ENCODE results near the gene DOP1A. TPM values are rescaled to one million over a fixed set of nuclear protein-coding genes. Genes with fewer than 3 reads are reported as not detected.

DOP1A gene
- total and polyA plus RNA-seq, 2 donors from 2014 or later: 5.1 to 31.6 TPM

DNA sequence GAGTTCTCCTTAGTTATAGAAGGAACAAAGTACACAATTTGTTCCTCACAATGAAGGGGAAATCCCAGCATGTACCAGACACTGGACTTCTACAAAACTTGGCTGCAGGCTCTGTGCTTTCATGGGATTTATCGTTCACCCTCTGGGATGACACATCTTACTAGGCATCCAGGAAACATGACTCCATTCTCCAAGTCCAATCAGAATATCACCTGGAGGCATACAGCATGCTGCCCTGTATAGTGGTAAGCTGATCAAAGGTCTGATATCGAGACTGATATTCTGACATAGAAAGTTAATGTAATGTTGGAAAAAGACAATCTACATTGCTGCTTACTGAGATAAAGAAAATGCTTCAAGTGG, 132.4 kb downstream of the DOP1A start:
- no peaks in the 10 kb centered on the region for H3K9me3 ChIP-seq (ENCODE audit: control insufficient read depth in 2 of 3, insufficient read depth in 1 of 3, low read length in 3 of 3)
- no peaks in the 10 kb centered on the region for H3K4me1 ChIP-seq (ENCODE audit: control insufficient read depth in 2 of 3, insufficient read depth in 2 of 3, low read depth in 1 of 3, low read length in 3 of 3)
- H3K4me3 ChIP-seq (ENCODE audit: low read length in 3 of 3): no peak overlapping the region
- intact Hi-C loops (cut with DNase I): no loop called here
- no peak for TF ChIP-seq CTCF (IDR thresholded peaks at IDR 0.05; ENCODE audit: borderline replicate concordance, extremely low read depth, insufficient read depth)
- H3K27ac ChIP-seq (ENCODE audit: low read depth in 2 of 2, low read length in 2 of 2): no peak overlapping the region
- no peak for DNase-seq
- no peak overlapping the region for H3K9ac ChIP-seq (ENCODE audit: low read length in 3 of 3)
- H3K36me3 ChIP-seq (ENCODE audit: control insufficient read depth in 2 of 3, insufficient read depth in 3 of 3, low read length in 3 of 3): peaks cover 0 to 3% (median 0%) of the 10 kb centered on the region in 3 donors
- H3K27me3 ChIP-seq (ENCODE audit: control insufficient read depth, insufficient read depth, low read length): no peaks in the 10 kb centered on the region
- no peak for FAIRE-seq

DNA sequence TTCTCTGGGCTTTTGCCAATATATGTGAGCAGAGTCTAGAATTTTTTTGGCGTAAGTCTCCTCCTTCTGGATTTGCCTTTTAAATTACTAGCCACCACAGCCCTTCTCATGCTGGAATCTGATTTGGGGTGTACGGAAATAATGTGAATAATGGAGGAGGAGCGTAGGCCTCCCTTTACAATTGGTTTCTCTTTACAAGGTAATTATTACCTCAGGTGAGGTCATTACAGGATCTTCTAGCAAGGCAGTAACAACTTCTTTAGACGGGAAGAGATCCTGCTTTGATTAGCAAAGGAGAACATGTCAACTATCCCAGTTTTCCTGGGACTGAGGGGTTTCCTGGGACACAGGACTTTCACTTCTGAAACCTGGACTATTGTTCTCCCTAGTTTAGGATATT, 134.6 kb downstream of the DOP1A start:
- no peak for DNase-seq
- H3K36me3 ChIP-seq (ENCODE audit: control insufficient read depth in 2 of 3, insufficient read depth in 3 of 3, low read length in 3 of 3): peaks cover 0 to 3% (median 0%) of the 10 kb centered on the region in 3 donors
- H3K9ac ChIP-seq (ENCODE audit: low read length in 3 of 3): no peak overlapping the region
- no peaks in the 10 kb centered on the region for H3K27me3 ChIP-seq (ENCODE audit: control insufficient read depth, insufficient read depth, low read length)
- FAIRE-seq: no peak
- no peaks in the 10 kb centered on the region for H3K4me1 ChIP-seq (ENCODE audit: control insufficient read depth in 2 of 3, insufficient read depth in 2 of 3, low read depth in 1 of 3, low read length in 3 of 3)
- intact Hi-C loops (cut with DNase I): no loop called here
- TF ChIP-seq CTCF (IDR thresholded peaks at IDR 0.05; ENCODE audit: borderline replicate concordance, extremely low read depth, insufficient read depth): no peak
- H3K27ac ChIP-seq (ENCODE audit: low read depth in 2 of 2, low read length in 2 of 2): no peak overlapping the region
- H3K4me3 ChIP-seq (ENCODE audit: low read length in 3 of 3): no peak overlapping the region
- no peaks in the 10 kb centered on the region for H3K9me3 ChIP-seq (ENCODE audit: control insufficient read depth in 2 of 3, insufficient read depth in 1 of 3, low read length in 3 of 3)

- Histone ChIP-seq H3K27me3 (ENCODE audit: control insufficient read depth, insufficient read depth, low read length) (no peaks in the 10 kb centered on the region), H3K9ac (ENCODE audit: low read length in 3 of 3) (no peak overlapping the region), H3K4me1 (ENCODE audit: control insufficient read depth in 2 of 3, insufficient read depth in 2 of 3, low read depth in 1 of 3, low read length in 3 of 3) (no peaks in the 10 kb centered on the region), H3K36me3 (ENCODE audit: control insufficient read depth in 2 of 3, insufficient read depth in 3 of 3, low read length in 3 of 3) (no peaks in the 10 kb centered on the region), H3K27ac (ENCODE audit: low read depth in 2 of 2, low read length in 2 of 2) (no peak overlapping the region), H3K9me3 (ENCODE audit: control insufficient read depth in 2 of 3, insufficient read depth in 1 of 3, low read length in 3 of 3) (no peaks in the 10 kb centered on the region), H3K4me3 (ENCODE audit: low read length in 3 of 3) (no peak overlapping the region)
- FAIRE-seq (no peak), DNase-seq (peak in 4 of 5 donors; percentile 52 to 87 (median 66))
- intact Hi-C loops (cut with DNase I): no loop called here
- peak; percentile 87 for TF ChIP-seq CTCF (IDR thresholded peaks at IDR 0.05; ENCODE audit: borderline replicate concordance, extremely low read depth, insufficient read depth)
Observed at GRCh38 chr6:83215131-83216047, 147.9 kb downstream of the DOP1A start.
